ENCODE measurements around the gene APBB2. TPM values are rescaled to one million over a fixed set of nuclear protein-coding genes. Genes with fewer than 3 reads are reported as not detected.

Gene APBB2
- total and polyA plus RNA-seq, 2 donors (not counting 1 experiment from before 2014, with no cell fraction given): 4.4 to 15.8 TPM

DNA sequence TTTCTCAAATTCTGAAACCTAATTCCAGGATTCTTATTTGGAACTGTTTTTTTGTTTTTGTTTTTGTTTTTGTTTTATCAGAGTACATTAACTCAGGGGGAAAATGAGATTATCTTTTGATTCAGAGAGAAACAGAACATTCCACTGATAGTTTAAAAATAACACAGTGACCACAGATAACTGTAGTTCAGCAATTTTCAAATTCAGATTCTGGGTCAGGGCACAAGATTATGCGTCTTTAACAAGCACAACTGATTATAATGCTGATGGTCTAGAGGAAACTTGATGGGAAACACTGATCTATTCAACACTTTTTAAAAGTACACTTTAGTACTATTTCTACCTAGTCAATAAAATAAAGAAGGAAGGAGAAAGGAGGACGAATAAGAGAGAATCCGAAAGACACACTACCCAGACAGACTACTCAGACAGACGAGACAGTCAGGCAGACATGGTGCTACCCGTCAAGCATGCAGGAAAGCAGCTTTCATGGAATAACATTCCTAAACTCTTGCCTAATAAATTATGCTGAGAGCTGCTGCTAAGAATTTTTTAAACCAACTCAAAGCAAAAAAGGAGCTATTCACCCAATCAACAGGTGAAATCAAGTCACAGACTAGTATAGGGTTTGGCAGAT lies 59.0 kb downstream of the APBB2 start:
- Histone ChIP-seq H3K9ac (ENCODE audit: low read length) (no peak overlapping the region), H2AFZ (ENCODE audit: insufficient read depth, low read depth, low read length, poor library complexity, severe bottlenecking) (no peak overlapping the region), H3K4me3 (ENCODE audit: control extremely low read depth in 1 of 5, extremely low read depth in 1 of 5, insufficient read depth in 1 of 5, low read depth in 2 of 5, low read length in 4 of 5) (no peak overlapping the region), H3K27ac (ENCODE audit: low read length in 2 of 2) (no peak overlapping the region), H3K79me2 (ENCODE audit: control insufficient read depth, insufficient read depth, low read length) (no peaks in the 10 kb centered on the region), H4K20me1 (ENCODE audit: control insufficient read depth, insufficient read depth, low read length, poor library complexity, severe bottlenecking) (no peaks in the 10 kb centered on the region), H3K4me1 (ENCODE audit: control insufficient read depth in 2 of 2, insufficient read depth in 2 of 2, low read length in 2 of 2) (no peaks in the 10 kb centered on the region), H3K36me3 (replicated peaks in 1 of 2; ENCODE audit: control extremely low read depth in 1 of 2, control insufficient read depth in 1 of 2, extremely low read depth in 1 of 2, insufficient read depth in 2 of 2, low read length in 1 of 2) (no peaks in the 10 kb centered on the region), H3K27me3 (replicated peaks in 1 of 4; ENCODE audit: control extremely low read depth in 1 of 4, control insufficient read depth in 3 of 4, insufficient read depth in 4 of 4, low read length in 3 of 4) (no peaks in the 10 kb centered on the region), H3K9me3 (ENCODE audit: control extremely low read depth in 1 of 3, control insufficient read depth in 2 of 3, insufficient read depth in 1 of 3, low read length in 2 of 3) (peaks cover 0 to 2% (median 0%) of the 10 kb centered on the region in 3 donors), H3K4me2 (replicated peaks; ENCODE audit: low read depth, low read length, poor library complexity, severe bottlenecking) (no peak overlapping the region)
- Mint-ChIP-seq H3K4me1 (no peaks in the 10 kb centered on the region), H3K27me3 (peaks cover 4% of the 10 kb centered on the region), H3K9me3 (ENCODE audit: insufficient read depth) (no peaks in the 10 kb centered on the region), H3K4me3 (no peak overlapping the region), H3K27ac (no peak overlapping the region)
- CTCF ChIA-PET: no interaction called here
- 100% methylated on average over 1 of the region's 5 CpGs for WGBS (ENCODE audit: insufficient coverage)
- DNase-seq (no peak), ATAC-seq (ENCODE audit: low read depth) (no peak)
- intact Hi-C loops (cut with micrococcal nuclease): no loop called here
- no peak for TF ChIP-seq EZH2 (IDR thresholded peaks at IDR 0.05; ENCODE audit: borderline replicate concordance, insufficient read depth, low read depth, low read length, poor library complexity, severe bottlenecking)
- TF ChIP-seq, protein P1, sequence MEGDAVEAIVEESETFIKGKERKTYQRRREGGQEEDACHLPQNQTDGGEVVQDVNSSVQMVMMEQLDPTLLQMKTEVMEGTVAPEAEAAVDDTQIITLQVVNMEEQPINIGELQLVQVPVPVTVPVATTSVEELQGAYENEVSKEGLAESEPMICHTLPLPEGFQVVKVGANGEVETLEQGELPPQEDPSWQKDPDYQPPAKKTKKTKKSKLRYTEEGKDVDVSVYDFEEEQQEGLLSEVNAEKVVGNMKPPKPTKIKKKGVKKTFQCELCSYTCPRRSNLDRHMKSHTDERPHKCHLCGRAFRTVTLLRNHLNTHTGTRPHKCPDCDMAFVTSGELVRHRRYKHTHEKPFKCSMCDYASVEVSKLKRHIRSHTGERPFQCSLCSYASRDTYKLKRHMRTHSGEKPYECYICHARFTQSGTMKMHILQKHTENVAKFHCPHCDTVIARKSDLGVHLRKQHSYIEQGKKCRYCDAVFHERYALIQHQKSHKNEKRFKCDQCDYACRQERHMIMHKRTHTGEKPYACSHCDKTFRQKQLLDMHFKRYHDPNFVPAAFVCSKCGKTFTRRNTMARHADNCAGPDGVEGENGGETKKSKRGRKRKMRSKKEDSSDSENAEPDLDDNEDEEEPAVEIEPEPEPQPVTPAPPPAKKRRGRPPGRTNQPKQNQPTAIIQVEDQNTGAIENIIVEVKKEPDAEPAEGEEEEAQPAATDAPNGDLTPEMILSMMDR (IDR thresholded peaks at IDR 0.05): no peak
- POLR2A ChIA-PET: no interaction called here

DNA sequence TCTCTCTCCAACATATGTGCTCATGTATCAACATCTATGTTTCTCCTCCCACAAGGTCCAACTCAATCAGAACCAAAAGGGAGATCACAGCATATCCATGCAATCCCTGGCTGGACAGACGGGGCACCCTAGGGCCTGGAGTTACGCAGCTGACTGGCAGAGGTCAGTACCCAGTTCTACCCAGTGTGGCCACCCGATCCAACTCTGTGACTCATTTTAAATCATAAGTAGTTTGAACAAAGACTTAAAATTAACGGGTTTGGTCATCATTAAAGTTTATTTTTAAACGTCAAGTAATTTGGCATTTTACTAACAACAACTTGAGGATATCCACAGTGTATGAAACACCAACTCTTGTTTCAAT lies 59.5 kb downstream of the APBB2 start:
- TF ChIP-seq EZH2 (IDR thresholded peaks at IDR 0.05; ENCODE audit: borderline replicate concordance, insufficient read depth, low read depth, low read length, poor library complexity, severe bottlenecking): no peak
- TF ChIP-seq, protein P1 (IDR thresholded peaks at IDR 0.05): no peak

More for the DNA sequence above, 59.5 kb downstream of the APBB2 start:
- ChIA-PET POLR2A (no interaction called here), CTCF (no interaction called here)
- DNase-seq (no peak), ATAC-seq (ENCODE audit: low read depth) (no peak)
- H3K36me3 ChIP-seq (replicated peaks in 1 of 2; ENCODE audit: control extremely low read depth in 1 of 2, control insufficient read depth in 1 of 2, extremely low read depth in 1 of 2, insufficient read depth in 2 of 2, low read length in 1 of 2): no peaks in the 10 kb centered on the region
- WGBS (ENCODE audit: insufficient coverage): 78% methylated on average over 3 of the region's 5 CpGs
- H3K4me1 ChIP-seq (ENCODE audit: control insufficient read depth in 2 of 2, insufficient read depth in 2 of 2, low read length in 2 of 2): no peaks in the 10 kb centered on the region
- no peak overlapping the region for H3K4me3 ChIP-seq (ENCODE audit: control extremely low read depth in 1 of 5, extremely low read depth in 1 of 5, insufficient read depth in 1 of 5, low read depth in 2 of 5, low read length in 4 of 5)
- Mint-ChIP-seq H3K4me3 (no peak overlapping the region), H3K27ac (no peak overlapping the region), H3K27me3 (peaks cover 4% of the 10 kb centered on the region), H3K4me1 (no peaks in the 10 kb centered on the region), H3K9me3 (ENCODE audit: insufficient read depth) (no peaks in the 10 kb centered on the region)
- peaks cover 0 to 2% (median 0%) of the 10 kb centered on the region in 3 donors for H3K9me3 ChIP-seq (ENCODE audit: control extremely low read depth in 1 of 3, control insufficient read depth in 2 of 3, insufficient read depth in 1 of 3, low read length in 2 of 3)
- H4K20me1 ChIP-seq (ENCODE audit: control insufficient read depth, insufficient read depth, low read length, poor library complexity, severe bottlenecking): no peaks in the 10 kb centered on the region
- intact Hi-C loops (cut with micrococcal nuclease): no loop called here
- H2AFZ ChIP-seq (ENCODE audit: insufficient read depth, low read depth, low read length, poor library complexity, severe bottlenecking): no peak overlapping the region
- no peaks in the 10 kb centered on the region for H3K79me2 ChIP-seq (ENCODE audit: control insufficient read depth, insufficient read depth, low read length)
- no peak overlapping the region for H3K9ac ChIP-seq (ENCODE audit: low read length)
- no peak overlapping the region for H3K27ac ChIP-seq (ENCODE audit: low read length in 2 of 2)
- H3K27me3 ChIP-seq (replicated peaks in 1 of 4; ENCODE audit: control extremely low read depth in 1 of 4, control insufficient read depth in 3 of 4, insufficient read depth in 4 of 4, low read length in 3 of 4): no peaks in the 10 kb centered on the region
- no peak overlapping the region for H3K4me2 ChIP-seq (replicated peaks; ENCODE audit: low read depth, low read length, poor library complexity, severe bottlenecking)
